GM13976 (cell line): ENCODE data around the gene PHACTR1.

Experiments used
- DNase-seq: peaks from one replicate; pipeline ENCODE4 v3.0.0; 2012; ENCODE audit warnings: low spot score
- in situ Hi-C: fragments of 300-500 bp; cut with MboI; formaldehyde crosslinking; loops from one replicate; pipeline ENCODE4 v1.12.0; 2022; ENCODE audit warnings: low sequenced_read_pairs, mixed read lengths, inconsistent platforms; ENCODE audit not compliant: unreplicated experiment
- TF ChIP-seq, protein P1 (sequence below): IDR thresholded peaks from 2 replicates; pipeline ENCODE4 v1.5.1; 2012; ENCODE audit warnings: borderline replicate concordance, mild to moderate bottlenecking; ENCODE audit not compliant: insufficient read depth; ENCODE audit errors: extremely low read depth, missing control alignments, control extremely low read depth

Gene PHACTR1

DNA sequence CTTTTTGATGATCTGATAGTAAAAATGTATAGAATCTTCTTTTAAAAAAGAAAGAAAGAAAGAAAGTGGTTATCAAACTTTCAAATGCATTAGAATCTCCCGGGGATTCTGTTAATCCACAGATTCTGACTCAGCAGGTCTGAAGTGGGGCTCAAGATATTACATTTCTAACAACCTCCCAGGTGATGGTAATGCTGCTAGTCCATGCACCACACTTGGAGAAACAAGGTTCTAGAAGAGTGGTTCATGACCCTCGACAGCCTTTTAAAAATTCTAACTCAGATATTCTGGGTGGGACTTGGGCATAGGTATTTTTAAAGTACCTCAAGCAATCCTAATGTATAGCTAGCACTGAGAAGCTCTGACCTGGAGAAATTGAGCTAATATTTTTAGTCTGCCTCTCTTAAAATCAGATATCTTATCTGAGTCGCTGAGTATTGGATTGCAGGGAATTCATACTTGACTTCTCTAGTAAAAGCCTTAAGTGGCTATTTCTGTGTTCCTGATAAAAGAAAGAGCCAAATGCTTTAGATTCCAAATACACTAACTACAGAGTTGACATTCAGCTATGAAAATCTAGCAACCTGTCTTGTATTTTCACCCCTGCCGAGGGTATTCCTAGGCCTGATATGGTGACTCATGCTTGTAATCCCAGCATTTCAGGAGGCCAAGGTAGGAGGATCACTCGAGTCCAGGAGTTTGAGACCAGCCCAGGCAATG lies 252.4 kb downstream of the PHACTR1 start:
- TF ChIP-seq, protein P1, sequence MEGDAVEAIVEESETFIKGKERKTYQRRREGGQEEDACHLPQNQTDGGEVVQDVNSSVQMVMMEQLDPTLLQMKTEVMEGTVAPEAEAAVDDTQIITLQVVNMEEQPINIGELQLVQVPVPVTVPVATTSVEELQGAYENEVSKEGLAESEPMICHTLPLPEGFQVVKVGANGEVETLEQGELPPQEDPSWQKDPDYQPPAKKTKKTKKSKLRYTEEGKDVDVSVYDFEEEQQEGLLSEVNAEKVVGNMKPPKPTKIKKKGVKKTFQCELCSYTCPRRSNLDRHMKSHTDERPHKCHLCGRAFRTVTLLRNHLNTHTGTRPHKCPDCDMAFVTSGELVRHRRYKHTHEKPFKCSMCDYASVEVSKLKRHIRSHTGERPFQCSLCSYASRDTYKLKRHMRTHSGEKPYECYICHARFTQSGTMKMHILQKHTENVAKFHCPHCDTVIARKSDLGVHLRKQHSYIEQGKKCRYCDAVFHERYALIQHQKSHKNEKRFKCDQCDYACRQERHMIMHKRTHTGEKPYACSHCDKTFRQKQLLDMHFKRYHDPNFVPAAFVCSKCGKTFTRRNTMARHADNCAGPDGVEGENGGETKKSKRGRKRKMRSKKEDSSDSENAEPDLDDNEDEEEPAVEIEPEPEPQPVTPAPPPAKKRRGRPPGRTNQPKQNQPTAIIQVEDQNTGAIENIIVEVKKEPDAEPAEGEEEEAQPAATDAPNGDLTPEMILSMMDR, result no peak
- in situ Hi-C loops, result no loop called here
- no peak for DNase-seq

DNA sequence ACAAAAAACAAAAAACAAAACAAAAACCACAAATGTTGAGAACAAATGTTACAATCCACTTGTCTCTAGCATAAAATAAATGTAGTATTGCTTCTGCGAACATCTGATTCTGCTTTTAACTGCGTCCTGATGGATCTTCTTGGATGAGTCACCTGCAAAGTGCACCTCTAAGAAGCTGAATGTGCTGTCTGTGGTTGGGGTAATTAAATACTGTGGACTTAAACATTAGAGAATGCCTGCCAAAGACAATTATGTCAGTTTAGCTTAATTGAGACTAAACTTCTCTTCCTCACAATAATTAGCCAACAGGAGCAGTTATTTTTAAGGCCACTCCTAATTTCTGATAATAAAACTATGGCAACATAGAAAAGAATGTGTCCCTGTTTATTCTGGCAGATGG lies 253.4 kb downstream of the PHACTR1 start:
- in situ Hi-C loops, result no loop called here
- DNase-seq, result no peak
- TF ChIP-seq, protein P1, result no peak

DNA sequence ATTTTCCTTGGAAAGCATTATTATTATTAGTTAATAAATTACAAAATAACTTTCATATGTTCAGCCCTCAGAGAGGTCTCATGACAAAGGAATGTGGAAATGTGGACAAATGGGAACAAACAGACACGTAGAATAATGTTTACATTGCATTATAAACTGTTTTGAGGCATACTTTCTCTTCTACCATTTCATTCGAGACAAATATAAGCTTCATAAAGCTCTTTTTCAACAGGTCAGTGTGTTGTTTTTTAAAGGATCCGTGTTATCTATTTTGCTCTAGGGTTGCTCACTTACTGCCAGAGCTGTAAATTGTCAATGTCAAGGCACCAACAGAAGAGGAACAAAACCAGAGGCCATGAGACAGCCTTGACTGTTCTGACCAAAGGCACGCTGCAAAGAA lies 256.8 kb downstream of the PHACTR1 start:
- TF ChIP-seq, protein P1, result no peak
- in situ Hi-C loops, result no loop called here
- DNase-seq, result no peak

DNA sequence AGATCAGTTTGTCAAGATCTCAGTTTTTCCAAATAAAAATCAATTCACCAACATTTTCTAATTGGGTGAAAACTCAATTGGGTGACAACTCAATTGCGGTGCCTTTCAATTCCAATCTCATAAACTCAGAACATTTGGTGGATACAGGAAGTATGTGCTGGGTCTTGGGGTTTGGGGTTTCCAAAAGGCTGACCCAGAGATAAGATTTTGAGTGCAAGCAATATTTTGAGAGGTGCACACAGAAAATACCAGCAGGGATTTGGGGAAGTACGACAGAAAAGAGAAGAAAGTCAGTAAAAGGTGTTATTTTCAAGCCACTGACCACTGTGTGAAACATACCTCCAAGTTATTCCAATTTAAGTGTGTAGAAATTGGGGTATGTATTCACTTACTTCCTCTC lies 258.0 kb downstream of the PHACTR1 start:
- in situ Hi-C loops, result no loop called here
- TF ChIP-seq, protein P1, result no peak
- DNase-seq, result no peak

DNA sequence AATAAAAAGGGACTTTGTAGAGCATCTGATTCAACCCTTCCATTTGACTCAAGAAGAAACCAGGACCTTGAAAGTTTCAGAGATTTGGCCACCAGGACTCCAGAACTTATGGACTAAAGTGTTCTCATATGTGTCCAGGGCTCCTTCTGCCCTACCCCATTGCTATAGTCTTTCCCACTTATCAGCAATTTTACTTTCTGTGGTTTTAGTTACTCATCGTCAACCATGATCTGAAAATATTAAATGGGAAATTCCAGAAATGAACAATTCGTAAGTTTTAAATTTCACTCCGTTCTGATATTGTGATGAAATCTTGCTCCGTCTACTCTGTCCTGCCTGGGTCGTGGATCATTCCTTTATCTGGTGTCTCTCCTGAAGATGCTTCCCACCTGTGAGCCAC lies 259.8 kb downstream of the PHACTR1 start:
- DNase-seq, result no peak
- TF ChIP-seq, protein P1, result no peak
- in situ Hi-C loops, result no loop called here

DNA sequence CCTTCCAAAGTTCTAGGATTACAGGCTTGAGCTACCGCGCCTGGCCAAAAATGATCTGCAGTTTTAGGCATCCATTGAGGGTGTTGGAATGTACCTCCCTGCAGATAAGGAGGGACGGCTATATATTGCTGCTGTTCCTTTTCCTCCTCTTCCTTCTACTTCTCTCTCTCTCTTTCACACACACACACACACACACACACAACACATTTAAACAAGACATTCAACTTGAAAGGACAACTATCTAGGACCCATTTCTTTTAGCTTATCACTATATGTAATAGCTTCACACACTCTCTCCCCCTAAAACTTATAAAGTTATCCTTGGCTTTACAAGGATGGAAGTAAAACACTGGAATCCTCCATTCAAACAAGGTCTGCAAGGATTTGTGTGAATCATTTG lies 260.6 kb downstream of the PHACTR1 start:
- DNase-seq, result no peak
- TF ChIP-seq, protein P1, result no peak
- in situ Hi-C loops, result no loop called here
